OCI-LY7 (cell line): ENCODE data around the gene SCAF8. TPM values are rescaled to one million over a fixed set of nuclear protein-coding genes. Genes with fewer than 3 reads are reported as not detected.

ENCODE experiments used
- BruUV-seq: library from RNA; stranded (reverse); fragments of 400-500 nt; replicated peaks from 2 replicates; lab custom pipeline; 2021; lab: Mats Ljungman, UMichigan
- CTCF ChIA-PET: fragments of 300-600 bp; sonication (Branson Sonifier 250); formaldehyde crosslinking; loops from one replicate; lab custom pipeline; 2022; ENCODE audit warnings: antibody characterized with exemption; ENCODE audit not compliant: unreplicated experiment; lab: Charles Lee
- POLR2A ChIA-PET: fragments of 300-600 bp; sonication (Branson Sonifier 250); formaldehyde crosslinking; loops from one replicate; lab custom pipeline; 2022; ENCODE audit warnings: antibody characterized with exemption; lab: Charles Lee
- DNase-seq: peaks from one replicate; pipeline ENCODE4 v3.0.0-alpha.2; 2015; ENCODE audit warnings: low spot score
- H2AFZ ChIP-seq: fragments of 200-600 bp; sonication (generic), shearing (Covaris generic); 2 replicates; pipeline ENCODE4 v1.6.1; 2014; ENCODE audit warnings: mild to moderate bottlenecking, antibody characterized with exemption, low read length, moderate library complexity
- H3K27ac ChIP-seq: fragments of 200-600 bp; sonication (generic); 2 replicates; pipeline ENCODE4 v1.5.1; 2014; ENCODE audit warnings: mixed run types, low read depth, mild to moderate bottlenecking, moderate library complexity, low read length, inconsistent platforms; ENCODE audit not compliant: poor library complexity, severe bottlenecking
- H3K36me3 ChIP-seq: fragments of 200-600 bp; sonication (generic); 2 replicates; pipeline ENCODE4 v1.6.1; 2014; ENCODE audit warnings: mild to moderate bottlenecking, antibody characterized with exemption, low read length, moderate library complexity, mixed read lengths; ENCODE audit not compliant: insufficient read depth
- H3K4me1 ChIP-seq: fragments of 200-600 bp; sonication (generic); 2 replicates; pipeline ENCODE4 v1.5.1; 2014; ENCODE audit warnings: mild to moderate bottlenecking, low read length; ENCODE audit not compliant: insufficient read depth, poor library complexity, severe bottlenecking
- H3K4me2 ChIP-seq: fragments of 200-600 bp; sonication (generic); 2 replicates; pipeline ENCODE4 v1.6.1; 2014; ENCODE audit warnings: mild to moderate bottlenecking, low read length
- H3K4me3 ChIP-seq: fragments of 200-600 bp; sonication (generic); 2 replicates; pipeline ENCODE4 v1.5.1; 2014; ENCODE audit warnings: mild to moderate bottlenecking, low read depth, low read length; ENCODE audit not compliant: poor library complexity, severe bottlenecking
- H3K79me2 ChIP-seq: fragments of 200-600 bp; sonication (generic); 2 replicates; pipeline ENCODE4 v1.6.1; 2016; ENCODE audit warnings: low read depth, mild to moderate bottlenecking, low read length, moderate library complexity, mixed read lengths; ENCODE audit not compliant: insufficient read depth
- H3K9me2 ChIP-seq: fragments of 200-600 bp; sonication (generic); 2 replicates; pipeline ENCODE4 v1.6.1; 2016; ENCODE audit warnings: mild to moderate bottlenecking, low read length, mixed read lengths; ENCODE audit not compliant: insufficient read depth
- H3K9me3 ChIP-seq: fragments of 200-600 bp; sonication (generic); 2 replicates; pipeline ENCODE4 v1.6.1; 2014; ENCODE audit warnings: mild to moderate bottlenecking, mixed run types, low read length, mixed read lengths
- H4K20me1 ChIP-seq: fragments of 200-600 bp; sonication (generic); 2 replicates; pipeline ENCODE4 v1.6.1; 2014; ENCODE audit warnings: mild to moderate bottlenecking, antibody characterized with exemption, low read length, moderate library complexity, mixed read lengths; ENCODE audit not compliant: insufficient read depth
- EZH2phosphoT487 ChIP-seq: fragments of 200-600 bp; sonication (generic); IDR thresholded peaks from 2 replicates; pipeline ENCODE4 v1.6.1; 2018; ENCODE audit warnings: low read depth, borderline replicate concordance, mild to moderate bottlenecking, mixed run types, antibody characterized with exemption, low read length, moderate library complexity, mixed read lengths
- intact Hi-C: fragments of 100-400 bp; cut with micrococcal nuclease; formaldehyde crosslinking; loops from one replicate; pipeline ENCODE4 v1.10.0; 2022; ENCODE audit not compliant: unreplicated experiment
- total RNA-seq, 2 experiments: library from RNA; depleted of rRNA in 1 of 2; stranded (reverse); fragments of >200 nt in 1 of 2; shearing (Covaris generic) in 1 of 2; gene quantifications; 2 replicates each; pipeline ENCODE4 v1.2.3, GENCODE V29; 2014 to 2022
- TF ChIP-seq, protein P1 (sequence below): fragments of 200-600 bp; sonication (generic); conservative IDR thresholded peaks from 2 replicates; pipeline ENCODE4 v1.5.1; 2014; ENCODE audit warnings: mild to moderate bottlenecking, antibody characterized with exemption, low read length, moderate library complexity, mixed read lengths

SCAF8 gene
- total RNA-seq, 2 experiments from 2014 or later = 25.8 to 47.0 TPM

GRCh38 chr6:154791556-154792317 lies 58.5 kb downstream of the SCAF8 start:
- no TSS peak for BruUV-seq
- POLR2A ChIA-PET = interaction anchor here (0.9 to 1.1 kb wide), 3 partner anchors 8 to 52 kb away, joined by 3 to 4 read pairs (median 3); no protein-coding TSS in a partner anchor
- Histone ChIP-seq H3K9me2 (no peaks in the 10 kb centered on the region), H2AFZ (no peak overlapping the region), H4K20me1 (no peaks in the 10 kb centered on the region; the same call in 1 of the 2 replicates), H3K4me3 (no peak overlapping the region), H3K4me2 (no peak overlapping the region), H3K4me1 (peaks cover 10% of the 10 kb centered on the region), H3K27ac (no peak overlapping the region), H3K9me3 (no peaks in the 10 kb centered on the region), H3K79me2 (peaks cover 26% of the 10 kb centered on the region), H3K36me3 (peaks cover 85% of the 10 kb centered on the region)
- CTCF ChIA-PET = no interaction called here
- DNase-seq = no peak
- intact Hi-C loops = no loop called here
- TF ChIP-seq EZH2phosphoT487 = no peak
- TF ChIP-seq, protein P1, sequence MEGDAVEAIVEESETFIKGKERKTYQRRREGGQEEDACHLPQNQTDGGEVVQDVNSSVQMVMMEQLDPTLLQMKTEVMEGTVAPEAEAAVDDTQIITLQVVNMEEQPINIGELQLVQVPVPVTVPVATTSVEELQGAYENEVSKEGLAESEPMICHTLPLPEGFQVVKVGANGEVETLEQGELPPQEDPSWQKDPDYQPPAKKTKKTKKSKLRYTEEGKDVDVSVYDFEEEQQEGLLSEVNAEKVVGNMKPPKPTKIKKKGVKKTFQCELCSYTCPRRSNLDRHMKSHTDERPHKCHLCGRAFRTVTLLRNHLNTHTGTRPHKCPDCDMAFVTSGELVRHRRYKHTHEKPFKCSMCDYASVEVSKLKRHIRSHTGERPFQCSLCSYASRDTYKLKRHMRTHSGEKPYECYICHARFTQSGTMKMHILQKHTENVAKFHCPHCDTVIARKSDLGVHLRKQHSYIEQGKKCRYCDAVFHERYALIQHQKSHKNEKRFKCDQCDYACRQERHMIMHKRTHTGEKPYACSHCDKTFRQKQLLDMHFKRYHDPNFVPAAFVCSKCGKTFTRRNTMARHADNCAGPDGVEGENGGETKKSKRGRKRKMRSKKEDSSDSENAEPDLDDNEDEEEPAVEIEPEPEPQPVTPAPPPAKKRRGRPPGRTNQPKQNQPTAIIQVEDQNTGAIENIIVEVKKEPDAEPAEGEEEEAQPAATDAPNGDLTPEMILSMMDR = no peak

DNA sequence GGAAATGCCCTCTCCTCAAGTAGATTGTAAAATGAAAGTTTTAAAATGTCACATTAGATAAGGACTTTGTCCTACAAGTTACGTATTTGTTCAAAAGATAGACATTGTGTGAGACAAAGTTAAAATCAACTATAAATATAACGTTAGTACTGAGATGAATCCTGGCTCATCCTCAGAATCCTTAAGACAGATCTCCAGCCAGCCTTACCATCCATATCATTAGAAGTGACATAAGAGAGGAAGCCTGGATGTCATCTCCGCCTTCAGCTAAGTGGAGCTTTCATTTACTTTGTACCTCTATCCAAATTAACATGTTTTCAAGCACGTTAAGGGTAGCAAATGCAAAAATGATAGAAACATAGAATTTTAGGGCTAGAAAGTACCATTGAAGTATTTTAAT lies 59.1 kb downstream of the SCAF8 start:
- POLR2A ChIA-PET = no interaction called here
- Histone ChIP-seq H3K4me1 (peaks cover 10% of the 10 kb centered on the region), H3K4me3 (no peak overlapping the region), H3K9me3 (no peaks in the 10 kb centered on the region), H3K9me2 (no peaks in the 10 kb centered on the region), H2AFZ (no peak overlapping the region), H3K4me2 (no peak overlapping the region), H3K27ac (no peak overlapping the region), H4K20me1 (no peaks in the 10 kb centered on the region), H3K36me3 (peaks cover 86% of the 10 kb centered on the region), H3K79me2 (peaks cover 26% of the 10 kb centered on the region)
- intact Hi-C loops = no loop called here
- TF ChIP-seq, protein P1 = no peak
- TF ChIP-seq EZH2phosphoT487 = no peak
- BruUV-seq = no TSS peak
- CTCF ChIA-PET = no interaction called here
- DNase-seq = no peak

DNA sequence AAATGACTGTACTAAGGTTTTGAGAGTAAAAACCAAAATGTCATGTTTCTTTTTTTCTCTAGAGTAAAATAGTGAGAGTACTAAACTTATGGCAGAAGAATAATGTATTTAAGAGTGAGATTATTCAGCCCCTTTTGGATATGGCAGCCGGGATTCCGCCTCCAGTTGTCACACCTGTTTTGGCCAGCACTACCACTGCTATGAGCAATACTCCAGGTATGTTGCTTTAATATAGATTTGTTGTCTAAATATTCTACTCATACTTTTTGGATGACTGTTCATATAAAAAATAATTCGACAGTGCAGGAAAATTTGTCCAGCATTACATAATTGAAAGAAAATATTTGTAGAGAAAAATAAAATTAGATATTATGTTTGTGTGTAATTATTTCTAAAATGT lies 59.5 kb downstream of the SCAF8 start:
- no peak overlapping the region for H3K27ac ChIP-seq
- POLR2A ChIA-PET = no interaction called here
- peaks cover 26% of the 10 kb centered on the region for H3K79me2 ChIP-seq

More for the DNA sequence above, 59.5 kb downstream of the SCAF8 start:
- H3K4me3 ChIP-seq = no peak overlapping the region
- CTCF ChIA-PET = no interaction called here
- no peaks in the 10 kb centered on the region for H3K9me3 ChIP-seq
- no peaks in the 10 kb centered on the region for H3K9me2 ChIP-seq
- peaks cover 10% of the 10 kb centered on the region for H3K4me1 ChIP-seq
- H4K20me1 ChIP-seq = no peaks in the 10 kb centered on the region
- H3K4me2 ChIP-seq = no peak overlapping the region
- TF ChIP-seq, protein P1 = no peak
- TF ChIP-seq EZH2phosphoT487 = no peak
- no peak overlapping the region for H2AFZ ChIP-seq
- no TSS peak for BruUV-seq
- intact Hi-C loops = no loop called here
- H3K36me3 ChIP-seq = peaks cover 86% of the 10 kb centered on the region
- DNase-seq = no peak
